ELR (cell line): ENCODE results near the gene SLC39A11.

Experiments used
- DNase-seq: peaks from one replicate; pipeline ENCODE4 v3.0.0-alpha.2; 2015; ENCODE audit warnings: low read depth

Gene SLC39A11

DNA sequence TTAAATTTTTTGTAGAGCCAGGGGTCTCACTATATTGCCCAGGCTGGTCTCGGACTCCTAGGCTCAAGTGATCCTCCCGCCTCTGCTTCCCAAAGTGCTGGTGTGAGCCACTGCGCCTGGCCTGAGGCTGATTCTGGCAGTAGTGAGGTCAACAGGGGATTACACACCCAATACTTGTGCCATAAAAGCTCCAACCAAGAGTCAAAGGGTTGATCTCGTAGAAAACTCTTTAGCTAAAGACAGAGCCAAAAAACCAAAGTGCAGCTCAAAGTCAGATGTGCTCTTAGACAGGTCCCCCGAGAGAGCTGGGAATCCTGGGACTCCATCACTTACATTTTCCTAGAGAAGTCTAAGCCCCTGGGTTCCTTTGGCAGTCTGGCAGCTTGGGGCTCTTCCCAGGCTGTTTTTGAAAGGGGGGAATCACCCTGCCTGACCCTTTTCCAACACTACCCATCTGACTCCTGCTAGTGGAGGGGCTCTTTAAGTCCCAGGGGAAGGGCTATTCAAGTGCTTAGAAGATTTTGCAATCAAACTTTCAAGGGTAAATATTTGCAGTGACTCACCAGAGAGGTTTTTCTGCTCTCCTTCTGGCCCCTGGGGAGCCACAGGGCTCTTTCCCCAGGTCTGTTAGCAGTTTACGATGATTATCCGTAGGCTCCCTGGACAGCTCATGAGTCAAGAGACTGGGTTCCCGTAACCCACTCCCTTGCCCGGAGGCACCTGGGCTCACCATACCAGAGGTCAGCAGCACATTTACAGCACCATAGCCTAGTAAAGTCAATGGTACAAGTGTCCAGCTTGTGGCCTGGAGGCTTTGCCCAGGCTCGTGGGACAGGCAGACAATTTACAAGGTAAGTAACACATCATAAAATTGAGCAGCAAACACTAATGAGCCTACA, 408.7 kb downstream of the SLC39A11 start:
- DNase-seq = peak; percentile 98

DNA sequence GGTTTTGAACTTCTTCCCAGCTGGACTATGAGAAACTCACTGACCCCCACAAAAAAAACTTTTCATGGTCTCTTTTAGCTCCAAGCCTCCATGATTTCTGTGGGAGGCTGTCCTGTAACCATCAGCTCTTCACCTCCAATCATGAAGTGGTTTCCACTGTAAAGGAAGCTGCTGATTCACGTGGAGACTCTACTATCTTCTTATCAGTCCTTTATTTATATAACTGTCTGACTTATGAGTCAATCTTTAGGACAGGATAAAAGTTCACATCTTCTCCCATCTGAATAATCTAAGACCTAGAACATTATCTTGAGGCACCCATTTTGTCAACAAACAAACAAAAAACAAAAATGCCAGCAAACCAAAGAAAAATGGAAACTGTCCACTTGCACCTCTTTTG, 409.9 kb downstream of the SLC39A11 start:
- peak; percentile 80 for DNase-seq

DNA sequence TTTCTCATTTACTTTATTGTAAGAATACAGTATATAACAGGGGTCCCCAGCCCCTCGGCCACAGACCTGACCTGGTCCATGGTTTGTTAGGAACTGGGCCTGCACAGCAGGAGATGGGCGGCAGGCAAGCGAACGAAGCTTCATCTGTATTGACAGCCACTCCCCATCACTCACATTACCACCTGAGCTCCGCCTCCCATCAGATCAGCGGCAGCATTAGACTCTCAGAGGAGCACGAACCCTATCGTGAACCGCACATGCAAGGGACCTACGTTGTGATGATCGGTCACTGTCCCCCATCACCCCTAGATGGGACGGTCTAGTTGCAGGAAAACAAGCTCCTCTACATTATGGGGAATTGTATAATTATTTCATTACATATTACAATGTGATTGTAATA, 410.6 kb downstream of the SLC39A11 start:
- no peak for DNase-seq

DNA sequence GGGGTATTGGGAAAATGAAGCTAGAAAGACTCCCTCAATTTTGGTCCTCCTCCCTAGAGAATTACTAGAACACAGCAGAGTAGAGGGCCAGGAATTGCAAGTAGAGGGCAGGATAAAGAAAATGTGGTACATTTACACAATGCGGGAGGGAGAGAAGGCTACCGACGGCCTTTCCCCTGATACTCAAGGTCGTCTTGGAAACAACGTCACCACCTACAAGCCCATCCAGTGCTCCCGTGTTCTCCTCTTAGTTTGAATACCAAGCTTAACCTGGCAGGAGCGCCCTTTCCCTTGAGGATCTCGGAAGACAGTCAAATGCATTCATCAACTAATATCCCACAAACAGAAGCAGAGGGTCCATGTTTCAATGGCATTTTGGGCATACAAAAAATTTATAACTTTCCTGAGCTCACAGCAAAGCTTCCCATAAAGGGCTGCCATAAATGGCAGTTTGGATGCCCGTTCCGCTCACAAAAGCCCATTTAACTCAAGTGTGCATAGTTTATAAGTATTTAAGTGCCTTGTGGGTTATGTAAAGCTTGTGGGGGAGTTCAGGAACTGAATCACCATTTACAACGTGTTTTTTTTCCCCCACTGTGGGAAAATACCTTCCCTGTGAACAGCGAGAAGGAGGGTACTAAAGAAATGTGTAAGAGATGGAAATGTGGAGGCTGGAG, 414.6 kb downstream of the SLC39A11 start:
- DNase-seq = peak; percentile 86

DNA sequence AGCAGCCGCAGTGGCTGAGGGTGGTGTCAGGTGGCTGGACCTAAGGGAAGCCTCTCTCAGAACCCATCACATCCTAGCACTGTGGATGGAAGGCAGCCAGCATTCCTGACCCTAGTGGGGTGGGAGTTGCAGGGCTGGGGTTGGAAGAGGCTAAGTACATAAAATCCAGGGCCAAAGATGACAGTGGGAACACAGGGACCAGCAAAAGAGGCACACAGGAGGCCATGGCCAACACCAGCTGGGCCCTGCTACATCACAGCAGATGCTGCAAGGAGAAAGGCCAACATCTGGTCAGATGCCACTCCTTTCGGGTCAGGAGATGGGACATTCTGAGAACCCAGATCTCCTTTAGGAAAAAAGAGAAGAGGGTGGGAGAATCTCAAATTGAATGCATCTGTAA, 415.4 kb downstream of the SLC39A11 start:
- no peak for DNase-seq

DNA sequence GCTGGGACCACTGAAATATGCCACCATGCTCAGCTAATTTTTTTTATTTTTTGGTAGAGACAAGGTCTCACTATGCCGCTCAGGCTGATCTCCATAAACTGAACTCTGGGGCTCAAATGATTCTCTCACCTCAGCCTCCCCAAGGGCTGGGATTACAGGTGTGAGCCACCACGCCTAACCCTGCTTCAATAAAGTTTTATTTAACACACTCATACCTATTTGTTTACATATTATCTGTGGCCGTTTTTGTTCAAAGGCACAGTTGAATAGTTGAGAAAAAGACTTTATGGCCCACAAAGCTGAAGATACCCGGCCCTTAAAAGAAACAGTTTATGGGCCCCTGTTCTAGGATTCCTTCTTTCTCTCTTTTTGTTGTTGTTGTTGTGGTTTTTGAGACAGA, 419.8 kb downstream of the SLC39A11 start:
- no peak for DNase-seq

DNA sequence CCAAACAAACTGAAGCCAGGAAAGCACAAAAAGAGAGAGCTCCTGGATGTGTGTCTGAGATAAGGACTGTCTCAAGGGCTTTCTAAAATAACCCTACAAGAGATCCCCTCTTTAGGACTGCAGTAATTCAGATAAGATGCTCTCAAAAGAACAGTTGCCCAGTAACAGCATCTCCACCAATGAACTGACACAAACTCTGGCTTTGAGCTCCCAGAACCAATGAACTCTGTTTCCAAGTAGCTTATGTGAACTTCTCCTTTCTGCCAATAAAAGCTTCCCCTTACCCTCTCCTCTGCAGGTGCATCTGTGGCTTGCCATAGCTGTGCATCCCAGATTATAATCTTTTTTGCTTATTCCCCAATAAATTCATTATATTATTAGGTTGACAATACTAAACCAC, 421.5 kb downstream of the SLC39A11 start:
- no peak for DNase-seq

DNA sequence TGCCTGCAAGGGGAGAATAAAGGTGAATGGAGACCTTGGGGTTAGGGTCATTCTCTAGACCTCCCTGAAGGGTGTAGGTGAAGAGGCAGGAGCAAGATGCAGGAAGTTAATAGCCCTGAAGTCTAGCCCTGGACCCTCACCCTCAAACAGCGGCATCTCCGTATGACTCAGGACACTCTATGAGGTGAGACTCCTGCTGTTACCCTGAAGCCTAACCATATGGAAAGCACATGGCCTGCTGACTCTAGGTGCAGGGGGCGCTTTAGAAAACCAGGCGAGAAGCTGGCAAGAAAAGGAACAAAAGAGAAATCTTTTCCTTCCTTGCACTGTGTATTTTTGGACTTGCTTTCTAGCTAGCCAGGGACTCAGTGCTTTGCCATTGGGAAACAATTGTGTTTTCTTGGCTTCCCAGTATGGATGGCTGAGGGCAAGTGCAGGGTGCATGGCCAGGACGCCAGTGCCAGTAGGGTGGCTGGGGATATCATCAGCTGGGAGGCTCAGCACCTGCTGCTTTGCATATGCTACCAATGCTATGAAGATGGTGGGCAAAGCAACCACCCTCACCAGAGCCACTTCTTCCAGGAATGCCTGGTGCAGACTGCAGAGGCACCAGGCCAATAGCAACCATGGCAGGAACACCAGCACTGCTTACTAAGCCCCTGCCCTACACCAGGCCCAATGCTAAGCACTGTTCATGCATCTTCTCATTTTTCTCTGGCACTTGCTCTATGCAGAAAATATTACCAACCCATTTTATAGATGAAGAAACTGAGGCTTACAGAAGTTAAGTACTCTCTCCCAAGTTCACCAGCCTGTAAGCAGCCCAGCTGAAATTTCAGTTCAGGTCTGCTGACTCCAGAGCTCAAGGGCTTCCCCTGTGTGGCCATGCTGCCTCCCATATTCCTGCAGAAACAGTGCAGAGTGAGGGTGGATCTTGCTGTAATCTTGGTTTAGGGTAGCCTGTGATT, 425.1 kb downstream of the SLC39A11 start:
- no peak for DNase-seq

DNA sequence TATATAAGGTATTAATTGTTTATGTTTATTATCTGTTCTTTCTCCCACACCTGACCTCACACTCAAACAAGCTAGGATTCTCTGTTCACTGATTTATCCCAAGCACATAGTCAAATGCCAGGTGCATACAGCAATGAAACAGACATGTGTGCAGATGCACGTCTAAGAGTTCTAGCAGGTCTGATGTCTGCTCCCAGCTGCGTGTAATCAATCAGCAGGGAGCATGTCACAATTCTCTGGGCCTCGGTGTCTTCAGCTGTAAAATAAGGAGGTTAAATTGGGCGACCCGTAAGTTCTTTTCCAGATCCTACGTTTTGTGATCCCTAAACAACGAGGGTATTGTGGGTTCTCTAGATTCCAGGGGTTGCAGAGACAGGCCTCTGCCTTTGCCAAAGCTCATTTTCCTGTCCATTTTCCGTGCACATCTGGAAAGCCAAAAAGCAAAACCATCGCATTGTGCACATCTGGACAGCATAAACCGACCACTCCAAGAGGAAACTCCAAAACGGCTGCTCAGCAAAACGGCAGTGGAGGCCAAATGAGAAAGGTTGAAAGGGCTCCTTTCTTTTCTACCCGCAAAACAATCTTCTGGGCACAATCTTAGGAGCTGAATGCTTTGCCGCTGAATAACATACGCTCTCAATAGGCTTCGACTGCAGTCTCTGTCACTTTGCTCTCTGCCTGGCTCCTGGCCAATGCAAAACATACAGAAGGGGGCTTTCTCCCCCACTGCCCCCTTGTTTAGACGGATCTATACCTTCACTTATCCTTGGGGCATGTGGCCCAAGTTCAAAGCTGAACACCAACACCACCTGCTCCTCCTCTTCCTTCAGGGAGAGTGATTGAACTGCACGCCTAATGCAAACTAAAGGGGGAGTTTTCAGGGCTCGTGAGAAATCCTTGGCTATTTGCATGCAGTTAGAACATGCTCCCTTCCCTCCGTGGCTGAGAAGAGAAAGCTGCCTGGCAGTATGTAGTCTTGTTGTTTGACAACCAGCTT, 426.3 kb downstream of the SLC39A11 start:
- no peak for DNase-seq

DNA sequence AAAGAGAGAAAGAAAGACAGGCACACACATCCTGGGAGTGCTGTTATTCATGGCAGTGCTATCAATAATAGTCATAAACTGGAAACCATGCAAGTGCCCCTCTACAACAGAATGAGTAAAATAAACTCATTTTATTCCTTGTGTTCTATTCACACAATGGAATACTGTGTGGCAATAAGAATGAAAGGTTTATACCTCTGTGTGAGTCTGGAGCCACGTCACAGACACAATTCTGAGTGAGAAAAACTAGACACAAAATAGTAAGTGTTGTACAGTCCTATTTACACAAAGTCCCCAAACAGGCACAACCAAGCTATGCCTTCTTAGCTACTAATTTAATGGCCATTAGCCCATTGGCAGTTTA, 429.7 kb downstream of the SLC39A11 start:
- DNase-seq = no peak

DNA sequence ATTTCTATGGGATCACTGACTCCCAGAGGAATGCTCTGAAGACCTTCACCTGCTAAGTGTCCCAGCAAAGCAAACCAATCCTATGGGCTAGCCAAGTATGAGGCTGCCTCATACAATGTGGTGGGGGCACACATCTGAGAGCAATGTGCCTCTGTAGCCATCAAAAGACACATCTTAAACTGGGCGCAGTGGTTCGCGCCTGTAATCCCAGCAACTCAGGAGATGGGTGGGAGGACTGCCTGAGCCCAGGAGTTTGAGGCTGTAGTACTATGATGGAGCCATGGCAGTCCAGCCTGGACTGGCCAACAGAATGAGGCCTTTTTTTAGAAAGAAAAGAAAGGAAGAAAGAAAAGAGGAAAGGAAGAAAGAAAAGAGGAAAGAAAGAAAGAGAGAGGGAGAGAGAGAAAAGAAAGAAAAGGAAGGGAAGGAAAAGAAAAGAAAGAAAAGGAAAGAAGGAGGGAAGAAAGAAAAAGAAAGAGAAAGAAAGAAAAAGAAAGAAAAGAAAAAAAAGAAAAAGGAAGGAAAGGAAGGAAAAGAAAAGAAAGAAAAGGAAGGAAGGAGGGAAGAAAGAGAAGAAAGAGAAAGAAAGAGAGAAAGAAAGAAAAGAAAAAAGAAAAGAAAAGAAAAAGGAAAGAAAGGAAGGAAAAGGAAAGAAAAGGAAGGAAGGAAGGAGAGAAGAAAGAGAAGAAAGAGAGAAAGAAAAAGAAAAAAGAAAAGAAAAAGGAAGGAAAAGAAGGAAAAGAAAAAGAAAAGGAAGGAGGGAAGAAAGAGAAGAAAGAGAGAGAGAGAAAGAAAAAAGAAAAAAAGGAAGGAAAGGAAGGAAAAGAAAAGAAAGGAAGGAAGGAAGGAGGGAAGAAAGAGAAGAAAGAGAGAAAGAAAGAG, 430.3 kb downstream of the SLC39A11 start:
- no peak for DNase-seq

DNA sequence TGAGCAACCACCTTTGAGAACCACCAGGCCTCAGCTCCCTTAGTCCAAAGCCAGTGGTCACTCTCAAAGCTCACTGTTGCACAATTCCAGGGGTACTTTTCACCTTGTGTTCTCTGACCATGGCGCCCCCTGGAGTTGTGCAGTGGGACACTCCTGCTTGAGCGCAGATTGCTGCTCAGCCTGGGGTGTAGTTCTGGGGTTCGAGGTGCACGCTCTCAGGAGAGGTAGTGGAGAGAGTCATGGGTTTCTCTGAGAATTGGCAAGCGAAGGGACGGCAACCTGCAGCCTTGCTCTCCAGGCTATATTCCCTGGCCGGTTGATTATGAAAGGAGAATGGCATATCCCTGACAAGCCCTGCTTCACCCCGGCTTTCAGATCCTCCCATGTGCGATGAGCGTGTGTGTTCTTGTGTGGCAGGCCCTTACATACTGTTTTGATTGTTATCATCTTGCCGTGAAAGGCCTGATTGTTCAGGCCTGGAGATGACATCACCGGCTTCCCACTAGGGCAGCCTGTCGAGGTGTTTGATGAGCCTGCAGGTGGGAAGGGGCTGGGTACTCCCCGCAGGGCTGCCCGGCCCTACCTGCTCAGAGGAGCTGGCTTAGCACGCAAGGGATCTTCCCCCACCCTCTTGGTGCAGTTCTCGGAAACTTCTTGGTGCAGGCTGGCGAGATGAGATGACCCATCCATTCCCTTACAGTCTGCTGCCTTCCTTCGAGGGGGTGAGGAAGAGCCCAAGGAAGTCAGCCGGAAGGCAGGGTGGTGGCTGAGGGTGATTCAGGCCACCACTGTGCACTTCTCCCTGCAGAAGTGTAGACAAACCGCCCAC, 431.2 kb downstream of the SLC39A11 start:
- DNase-seq = peak; percentile 17

DNA sequence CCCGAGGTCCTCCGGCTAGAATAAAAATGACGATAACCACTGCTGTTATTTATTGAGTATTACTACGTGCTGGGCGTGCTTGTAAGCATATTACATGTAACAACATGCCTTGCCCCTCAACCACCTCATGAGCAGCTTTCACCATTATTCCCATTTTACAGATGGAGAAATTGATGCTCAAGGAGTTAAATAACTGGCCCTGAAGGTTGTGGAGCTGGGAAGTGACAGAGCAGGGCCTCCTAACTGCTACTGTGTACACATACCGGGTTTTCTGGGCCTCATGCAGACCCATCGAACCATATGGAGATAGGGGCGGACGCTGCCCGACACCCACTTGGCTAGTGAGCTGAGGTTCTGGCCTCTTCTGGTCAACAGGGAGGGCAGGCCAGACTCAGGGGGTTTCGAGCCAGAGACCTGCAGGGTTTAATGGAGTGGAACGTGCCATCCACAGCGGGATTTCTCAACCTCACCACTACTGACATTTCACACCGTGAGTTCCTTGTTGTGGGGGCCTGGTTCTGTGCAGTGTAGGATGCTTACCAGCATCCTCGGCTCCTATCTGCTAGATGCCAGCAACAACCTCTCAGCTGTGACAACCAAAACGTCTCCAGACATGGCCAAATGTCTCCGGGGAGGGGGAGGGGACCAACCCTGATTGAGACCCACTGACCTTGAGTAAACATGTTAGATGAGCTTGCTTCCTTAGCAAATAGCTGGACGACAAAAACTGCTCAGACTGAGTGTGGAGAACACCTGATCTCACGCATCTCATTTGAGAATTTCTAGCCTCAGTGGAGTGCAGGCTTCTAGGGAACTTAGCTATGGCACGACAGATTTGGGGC, 432.0 kb downstream of the SLC39A11 start:
- no peak for DNase-seq

DNA sequence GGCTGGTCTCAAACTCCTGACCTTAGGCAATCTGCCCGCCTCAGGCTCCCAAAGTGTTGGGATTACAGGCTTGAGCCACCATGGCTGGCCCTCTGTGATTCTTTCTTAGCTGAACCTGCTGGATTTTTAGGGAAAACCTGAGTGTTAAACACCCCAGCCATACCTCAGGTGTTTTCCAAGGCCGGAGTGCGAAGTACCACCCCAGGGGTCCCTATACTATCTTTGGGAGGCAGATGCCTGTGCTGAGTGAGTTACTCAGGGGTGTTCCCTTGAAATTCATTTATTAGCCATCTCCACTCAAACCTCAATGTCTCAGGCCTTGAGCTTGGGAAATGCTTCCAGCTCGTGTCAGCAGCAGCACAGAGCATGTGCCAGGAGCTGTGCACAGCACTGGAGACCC, 432.7 kb downstream of the SLC39A11 start:
- DNase-seq = no peak

DNA sequence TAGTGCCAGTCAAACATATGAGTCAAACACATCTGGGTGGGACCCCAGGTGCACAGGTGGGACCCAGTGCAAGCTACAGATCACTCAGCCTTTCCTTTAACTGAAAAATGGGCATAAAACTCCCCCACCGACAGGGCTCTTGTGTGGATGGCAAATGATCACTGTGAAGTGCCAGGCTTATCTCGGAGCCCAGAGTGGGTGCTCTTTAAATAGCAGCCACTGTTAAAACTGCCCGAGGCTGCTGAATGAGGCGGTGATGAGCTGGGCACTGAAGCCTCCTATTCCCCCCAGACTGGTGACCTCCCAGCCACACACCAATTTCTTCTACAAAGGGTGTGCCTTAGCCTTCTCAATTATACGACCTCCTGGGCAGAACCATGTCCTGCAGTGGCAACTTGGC, 433.8 kb downstream of the SLC39A11 start:
- DNase-seq = no peak

DNA sequence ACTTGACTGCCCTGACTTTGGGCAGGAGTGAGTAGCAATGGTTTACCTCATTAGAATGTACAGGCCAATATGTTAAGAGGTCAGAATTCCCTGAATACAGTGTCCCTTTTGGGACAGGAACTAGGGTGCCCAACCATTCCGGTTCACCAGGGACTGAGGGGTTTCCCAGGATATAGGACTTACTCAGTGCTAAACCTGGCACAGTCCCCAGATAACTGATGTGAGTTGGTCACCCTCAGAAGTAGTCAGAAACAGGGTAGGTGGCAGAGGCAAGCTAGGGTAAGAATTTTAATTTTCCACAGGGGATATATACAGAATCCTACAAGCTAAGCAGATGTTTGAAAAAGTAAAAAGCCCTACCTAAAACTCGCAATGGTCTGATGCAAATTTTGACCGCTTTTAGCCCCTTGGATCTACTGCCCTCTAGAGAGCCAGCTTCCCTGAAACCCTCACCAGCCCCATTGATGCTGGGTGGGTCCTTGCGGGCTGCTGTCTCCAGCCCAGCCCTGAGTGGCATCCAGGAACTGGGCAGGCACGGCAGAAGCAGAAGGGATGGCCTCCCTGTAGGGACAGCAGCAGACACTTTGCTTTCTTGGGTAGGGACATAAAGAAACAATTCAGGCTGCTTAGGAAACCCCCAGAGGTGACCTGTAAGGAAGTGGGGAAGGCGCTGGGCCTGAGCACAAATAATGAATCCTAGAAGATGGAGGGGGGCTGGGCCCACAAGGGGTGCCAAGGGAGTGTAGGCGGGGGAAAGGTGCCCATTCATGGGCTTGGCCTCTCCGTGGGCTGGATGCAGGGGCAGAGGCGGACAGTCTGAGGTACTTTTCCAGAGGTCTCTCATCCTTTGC, 434.8 kb downstream of the SLC39A11 start:
- DNase-seq = peak; percentile 37

DNA sequence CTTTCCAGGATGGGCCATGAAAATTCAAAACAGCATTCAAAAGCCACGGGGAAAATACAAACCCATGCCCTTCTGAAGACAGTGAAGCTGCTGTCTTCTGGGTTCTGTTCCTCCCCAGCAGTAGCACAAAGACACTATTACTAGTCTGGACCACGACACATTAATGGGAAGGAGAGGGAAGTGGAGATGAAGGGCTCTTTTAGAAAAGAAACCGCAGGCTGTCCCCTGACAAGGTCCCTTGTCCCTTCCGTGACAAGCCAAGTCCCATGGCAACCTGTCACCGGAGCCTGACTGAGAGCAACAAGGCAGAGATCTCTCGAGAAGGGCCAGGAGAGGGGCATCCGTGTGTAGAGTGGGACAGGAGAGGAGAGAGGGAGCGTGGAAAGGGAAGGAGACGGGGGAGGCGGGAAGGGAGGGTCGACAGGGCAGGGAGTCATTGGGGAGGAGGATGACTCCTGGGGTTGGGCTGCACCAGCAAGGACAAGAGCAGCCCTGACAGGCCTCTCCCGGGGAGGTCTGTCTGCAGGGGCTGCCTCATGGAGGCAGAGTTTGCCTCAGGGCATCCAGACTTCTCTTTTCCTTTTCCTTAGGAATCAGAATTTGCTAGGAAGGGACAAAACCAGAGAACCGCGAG, 436.2 kb downstream of the SLC39A11 start:
- DNase-seq = no peak
